GM12874 (cell line): Measurements from ENCODE around the gene TAPBPL.

ENCODE experiments used
- CTCF ChIP-seq: IDR thresholded peaks from 2 replicates; pipeline ENCODE4 v1.5.1; 2011; ENCODE audit warnings: low read depth, mild to moderate bottlenecking, control low read depth, low read length, moderate library complexity; ENCODE audit not compliant: insufficient read depth

TAPBPL gene

DNA sequence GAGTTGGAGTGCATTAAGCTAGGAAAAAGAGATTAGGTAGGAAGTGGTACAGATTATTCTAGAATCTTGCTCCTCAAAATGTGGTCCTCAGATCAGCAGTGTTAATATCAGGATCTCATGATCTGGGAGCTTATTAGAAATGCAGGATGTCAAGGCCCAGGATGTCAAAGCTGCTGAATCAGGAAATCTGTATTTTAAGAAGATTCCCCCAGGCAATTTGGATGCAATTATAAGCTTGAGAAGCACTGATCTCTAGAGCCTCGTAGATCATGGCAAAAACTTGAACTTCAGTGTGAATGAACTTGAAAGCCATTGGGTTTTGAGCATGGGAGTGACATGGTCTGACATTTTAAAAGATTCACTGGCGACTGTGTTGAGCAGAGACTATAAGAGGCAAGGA is 48.6 kb downstream of the TAPBPL start:
- TF ChIP-seq CTCF = no peak

DNA sequence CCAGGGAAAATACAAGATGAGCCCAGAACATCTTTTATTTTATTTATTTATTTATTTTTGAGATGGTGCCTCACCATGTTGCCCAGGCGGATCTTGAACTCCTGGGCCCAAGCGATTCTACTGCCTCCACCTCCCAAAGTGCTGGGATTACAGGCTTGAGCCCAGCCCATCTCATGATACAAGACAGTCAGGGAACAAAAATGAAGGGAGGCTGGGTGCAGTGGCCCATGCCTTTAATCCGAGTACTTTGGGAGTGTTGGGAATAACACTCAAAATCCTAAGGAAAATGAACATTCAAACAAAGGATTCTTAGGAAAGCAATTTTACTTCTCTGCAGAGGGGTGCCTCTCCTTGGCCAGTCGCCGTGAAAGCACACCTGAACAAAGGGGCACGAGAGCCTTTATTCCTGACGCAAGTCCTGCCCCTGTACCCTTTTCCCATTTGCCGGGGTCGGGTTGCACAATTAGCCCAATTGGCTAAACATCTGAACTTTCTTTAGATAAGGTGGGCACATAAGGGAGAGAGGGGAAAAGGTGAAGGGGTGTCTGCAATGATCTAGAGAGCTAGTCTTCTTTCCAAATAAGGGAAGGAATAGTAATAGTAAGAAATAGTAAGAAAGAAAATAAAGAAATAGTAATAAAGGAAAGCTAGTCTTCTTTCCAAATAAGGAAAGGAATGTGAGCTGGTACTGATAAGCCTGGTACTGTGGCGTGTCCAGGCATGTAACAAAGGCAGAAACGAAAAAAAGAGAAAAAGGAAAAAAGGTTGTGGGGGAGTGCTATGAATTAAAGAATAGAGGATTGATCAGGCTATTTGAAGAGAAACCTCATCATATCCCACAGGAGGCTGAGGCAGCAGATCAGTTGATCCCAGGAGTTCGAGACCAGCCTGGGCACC is 55.5 kb downstream of the TAPBPL start:
- no peak for TF ChIP-seq CTCF

DNA sequence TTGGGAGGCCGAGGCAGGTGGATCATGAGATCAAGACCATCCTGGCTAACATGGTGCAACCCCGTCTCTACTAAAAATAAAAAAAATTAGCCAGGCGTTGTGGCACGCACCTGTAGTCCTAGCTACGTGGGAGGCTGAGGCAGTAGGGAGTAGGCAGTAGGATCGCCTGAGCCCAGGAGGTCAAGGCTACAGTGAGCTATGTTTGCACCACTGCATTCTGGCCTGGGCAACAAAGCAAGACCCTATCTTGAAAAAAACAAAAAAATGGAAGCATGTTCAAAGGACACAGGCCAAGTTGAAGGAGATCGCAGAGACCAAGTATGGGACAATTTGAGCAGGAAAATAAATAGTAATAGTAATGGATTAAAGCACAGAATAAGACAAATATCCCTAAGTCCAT is 56.2 kb downstream of the TAPBPL start:
- TF ChIP-seq CTCF = no peak
